HEK293T (cell line): ENCODE results near the gene F2R.

Experiments
- BHLHE40 ChIP-seq: fragments of 450-650 bp; IDR thresholded peaks from 2 replicates; pipeline ENCODE4 v1.6.1; 2016; ENCODE audit warnings: mild to moderate bottlenecking, moderate library complexity, borderline replicate concordance
- ELF4 ChIP-seq: fragments of 450-650 bp; IDR thresholded peaks from 2 replicates; pipeline ENCODE4 v1.6.1; 2017; ENCODE audit warnings: antibody characterized with exemption
- PKNOX1 ChIP-seq: fragments of 450-650 bp; IDR thresholded peaks from 2 replicates; pipeline ENCODE4 v1.6.1; 2016

DNA sequence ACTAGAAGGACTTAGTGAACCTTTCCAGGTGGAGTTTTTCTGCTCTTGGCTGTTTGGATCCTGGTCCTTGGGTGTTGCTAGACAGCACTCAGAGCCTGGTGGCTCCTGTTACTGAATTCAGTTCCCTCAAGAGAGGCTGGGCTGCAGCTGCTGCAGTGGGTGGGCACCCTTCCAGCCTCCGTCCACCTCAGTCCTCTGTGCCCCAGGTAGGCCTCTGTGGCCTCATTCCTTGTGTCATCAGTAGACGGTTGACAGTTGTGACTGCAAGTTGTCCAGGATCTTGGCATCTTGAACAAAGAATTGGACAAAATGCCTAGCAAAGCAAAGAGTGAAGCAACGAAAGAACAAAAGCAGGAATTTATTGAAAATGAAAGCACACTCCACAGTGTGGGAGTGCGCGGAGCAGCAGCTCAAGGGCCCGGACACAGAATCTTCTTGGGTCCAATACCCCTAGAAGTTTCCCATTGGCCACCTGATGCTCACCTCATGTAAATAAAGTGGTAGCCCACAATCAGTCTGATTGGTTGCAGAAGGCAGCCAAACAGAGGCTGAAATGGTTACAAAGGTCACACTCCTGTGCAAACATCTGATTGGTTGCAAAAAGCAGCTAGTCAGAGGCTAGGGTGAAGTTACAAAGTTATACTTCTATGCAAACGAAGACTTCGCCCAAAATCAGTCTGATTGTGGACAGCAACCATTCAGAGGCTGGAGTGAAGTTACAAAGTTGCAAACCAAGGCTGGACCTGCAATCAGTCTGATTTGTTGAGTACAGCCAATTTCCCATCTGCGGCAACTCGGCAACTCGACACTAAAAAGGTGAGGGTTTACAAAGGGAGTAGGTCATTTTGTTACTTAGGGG lies 40.1 kb downstream of the F2R start:
- TF ChIP-seq BHLHE40 (no peak), PKNOX1 (no peak), ELF4 (no peak)
